KMS-11 (cell line): ENCODE results near the gene SIRT2.
A peak's percentile ranks its signal among the peaks of the same experiment; 100 is the strongest.

ENCODE experiments used
- H2AFZ ChIP-seq: fragments of 200-600 bp; sonication (generic); 2 replicates; pipeline ENCODE4 v1.6.1; 2016; ENCODE audit warnings: antibody characterized with exemption, mixed run types, low read depth
- H3K27ac ChIP-seq: fragments of 200-600 bp; sonication (generic); 2 replicates; pipeline ENCODE4 v1.6.1; 2016; ENCODE audit warnings: mild to moderate bottlenecking, mixed run types
- H3K27me3 ChIP-seq: fragments of 200-600 bp; sonication (generic); 2 replicates; pipeline ENCODE4 v1.6.1; 2017; ENCODE audit warnings: mild to moderate bottlenecking, low read depth, mixed run types, moderate library complexity; ENCODE audit not compliant: insufficient read depth
- H3K36me3 ChIP-seq: fragments of 200-600 bp; sonication (generic); 2 replicates; pipeline ENCODE4 v1.6.1; 2017; ENCODE audit warnings: mild to moderate bottlenecking, mixed run types; ENCODE audit not compliant: insufficient read depth
- H3K4me1 ChIP-seq: fragments of 200-600 bp; sonication (generic); 2 replicates; pipeline ENCODE4 v1.6.1; 2016; ENCODE audit warnings: mild to moderate bottlenecking, low read depth, mixed run types; ENCODE audit not compliant: poor library complexity, severe bottlenecking
- H3K4me2 ChIP-seq: fragments of 200-600 bp; sonication (generic); 2 replicates; pipeline ENCODE4 v1.7.0; 2016; ENCODE audit warnings: mild to moderate bottlenecking, mixed run types
- H3K4me3 ChIP-seq: fragments of 200-600 bp; sonication (generic); IDR thresholded peaks from 2 replicates; pipeline ENCODE4 v1.6.1; 2017; ENCODE audit warnings: low read depth, low read length, mixed read lengths; ENCODE audit not compliant: insufficient read depth
- H3K79me2 ChIP-seq: fragments of 200-600 bp; sonication (generic); 2 replicates; pipeline ENCODE4 v1.6.1; 2016; ENCODE audit warnings: low read depth, mixed run types; ENCODE audit not compliant: insufficient read depth
- H3K9ac ChIP-seq: fragments of 200-600 bp; sonication (generic); 2 replicates; pipeline ENCODE4 v1.6.1; 2016; ENCODE audit warnings: mild to moderate bottlenecking, mixed run types
- H4K20me1 ChIP-seq: fragments of 200-600 bp; sonication (generic); 2 replicates; pipeline ENCODE4 v1.6.1; 2016; ENCODE audit warnings: mild to moderate bottlenecking, mixed run types; ENCODE audit not compliant: insufficient read depth
- TF ChIP-seq, protein P1 (sequence below): fragments of 200-600 bp; sonication (generic); conservative IDR thresholded peaks from 2 replicates; pipeline ENCODE4 v1.6.1; 2017; ENCODE audit warnings: low read depth, mild to moderate bottlenecking, antibody characterized with exemption, low read length, moderate library complexity, mixed read lengths

Gene SIRT2

DNA sequence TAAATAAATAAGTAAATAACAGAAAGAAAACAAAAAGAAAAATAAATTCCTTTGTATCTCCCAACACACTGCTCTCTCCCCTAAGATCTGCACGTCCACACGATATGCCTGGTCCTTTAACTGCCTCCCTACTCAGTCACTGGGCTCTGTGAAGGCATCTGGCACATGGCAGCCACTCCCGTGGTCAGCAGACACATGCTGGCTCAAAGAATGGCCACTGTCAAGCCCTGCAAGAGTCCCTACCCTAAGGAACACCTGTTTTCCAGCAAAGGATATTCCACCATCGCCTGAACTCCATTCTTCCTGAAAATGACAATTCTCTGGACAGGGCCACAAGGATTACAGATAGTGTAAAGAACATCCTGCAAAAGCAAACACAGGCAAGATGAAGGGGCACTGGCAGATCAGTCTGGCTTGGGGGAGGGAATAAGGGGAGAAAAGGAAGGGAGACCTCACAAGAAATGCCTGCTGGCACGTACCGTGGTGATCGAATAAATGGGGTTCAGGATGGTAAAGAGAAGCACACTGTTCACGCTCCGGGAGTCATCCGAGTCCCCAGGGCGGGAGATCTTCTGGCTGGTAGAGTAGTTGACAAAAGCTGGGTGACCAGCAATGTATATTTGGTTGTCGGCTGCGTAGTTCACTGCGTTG is 53.9 kb downstream of the SIRT2 start:
- no peaks in the 10 kb centered on the region; the same call in 1 of the 2 replicates for H4K20me1 ChIP-seq
- H3K36me3 ChIP-seq = peaks cover 56% of the 10 kb centered on the region; the same call in 1 of the 2 replicates

DNA sequence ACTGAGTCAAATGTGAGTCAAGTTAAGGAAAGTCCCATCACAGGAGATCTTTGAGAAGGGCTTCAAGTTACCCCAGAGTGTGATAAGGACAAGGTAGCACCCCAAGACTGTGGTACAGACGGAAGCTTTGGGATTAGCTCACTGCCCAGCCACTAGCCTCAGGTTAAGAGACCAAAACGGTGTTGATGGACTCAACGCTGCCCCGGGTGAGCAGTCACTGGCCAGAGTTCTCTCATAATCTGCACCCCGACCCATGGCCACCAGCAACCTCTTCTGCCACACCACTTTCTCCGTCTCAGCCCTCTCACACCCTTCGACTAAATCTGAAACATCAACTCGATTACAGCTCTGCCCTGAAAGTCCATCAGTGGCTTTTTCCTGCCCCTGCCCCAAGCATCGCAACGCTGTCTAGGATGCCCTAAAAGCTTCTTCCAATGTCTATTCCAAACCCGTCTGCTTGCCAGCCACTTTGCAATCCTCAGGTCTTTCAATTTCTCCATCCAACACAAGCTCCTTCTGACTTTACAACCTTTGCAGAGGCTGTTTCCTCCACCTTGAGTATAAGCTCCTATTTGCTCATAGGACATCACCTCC is 55.2 kb downstream of the SIRT2 start:
- H3K9ac ChIP-seq = no peak overlapping the region
- H3K36me3 ChIP-seq = peaks cover 62% of the 10 kb centered on the region; the same call in 1 of the 2 replicates
- H3K27ac ChIP-seq = no peak overlapping the region
- no peaks in the 10 kb centered on the region; the same call in 1 of the 2 replicates for H3K27me3 ChIP-seq
- H2AFZ ChIP-seq = no peak overlapping the region
- H3K4me1 ChIP-seq = peaks cover 30% of the 10 kb centered on the region
- peaks cover 77% of the 10 kb centered on the region for H3K79me2 ChIP-seq
- H3K4me2 ChIP-seq = no peak overlapping the region
- no peaks in the 10 kb centered on the region; the same call in 1 of the 2 replicates for H4K20me1 ChIP-seq
- TF ChIP-seq, protein P1, sequence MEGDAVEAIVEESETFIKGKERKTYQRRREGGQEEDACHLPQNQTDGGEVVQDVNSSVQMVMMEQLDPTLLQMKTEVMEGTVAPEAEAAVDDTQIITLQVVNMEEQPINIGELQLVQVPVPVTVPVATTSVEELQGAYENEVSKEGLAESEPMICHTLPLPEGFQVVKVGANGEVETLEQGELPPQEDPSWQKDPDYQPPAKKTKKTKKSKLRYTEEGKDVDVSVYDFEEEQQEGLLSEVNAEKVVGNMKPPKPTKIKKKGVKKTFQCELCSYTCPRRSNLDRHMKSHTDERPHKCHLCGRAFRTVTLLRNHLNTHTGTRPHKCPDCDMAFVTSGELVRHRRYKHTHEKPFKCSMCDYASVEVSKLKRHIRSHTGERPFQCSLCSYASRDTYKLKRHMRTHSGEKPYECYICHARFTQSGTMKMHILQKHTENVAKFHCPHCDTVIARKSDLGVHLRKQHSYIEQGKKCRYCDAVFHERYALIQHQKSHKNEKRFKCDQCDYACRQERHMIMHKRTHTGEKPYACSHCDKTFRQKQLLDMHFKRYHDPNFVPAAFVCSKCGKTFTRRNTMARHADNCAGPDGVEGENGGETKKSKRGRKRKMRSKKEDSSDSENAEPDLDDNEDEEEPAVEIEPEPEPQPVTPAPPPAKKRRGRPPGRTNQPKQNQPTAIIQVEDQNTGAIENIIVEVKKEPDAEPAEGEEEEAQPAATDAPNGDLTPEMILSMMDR = no peak
- H3K4me3 ChIP-seq = no peak overlapping the region

More for the DNA sequence above, 53.9 kb downstream of the SIRT2 start:
- H3K4me1 ChIP-seq = peaks cover 30% of the 10 kb centered on the region
- H3K4me2 ChIP-seq = peak overlapping the region; percentile 13; the same call in 1 of the 2 replicates
- H3K27ac ChIP-seq = no peak overlapping the region; the same call in 1 of the 2 replicates
- no peak overlapping the region for H3K9ac ChIP-seq
- H3K79me2 ChIP-seq = peaks cover 77% of the 10 kb centered on the region
- no peak overlapping the region for H2AFZ ChIP-seq
- TF ChIP-seq, protein P1 = no peak
- H3K27me3 ChIP-seq = no peaks in the 10 kb centered on the region
- H3K4me3 ChIP-seq = no peak overlapping the region

DNA sequence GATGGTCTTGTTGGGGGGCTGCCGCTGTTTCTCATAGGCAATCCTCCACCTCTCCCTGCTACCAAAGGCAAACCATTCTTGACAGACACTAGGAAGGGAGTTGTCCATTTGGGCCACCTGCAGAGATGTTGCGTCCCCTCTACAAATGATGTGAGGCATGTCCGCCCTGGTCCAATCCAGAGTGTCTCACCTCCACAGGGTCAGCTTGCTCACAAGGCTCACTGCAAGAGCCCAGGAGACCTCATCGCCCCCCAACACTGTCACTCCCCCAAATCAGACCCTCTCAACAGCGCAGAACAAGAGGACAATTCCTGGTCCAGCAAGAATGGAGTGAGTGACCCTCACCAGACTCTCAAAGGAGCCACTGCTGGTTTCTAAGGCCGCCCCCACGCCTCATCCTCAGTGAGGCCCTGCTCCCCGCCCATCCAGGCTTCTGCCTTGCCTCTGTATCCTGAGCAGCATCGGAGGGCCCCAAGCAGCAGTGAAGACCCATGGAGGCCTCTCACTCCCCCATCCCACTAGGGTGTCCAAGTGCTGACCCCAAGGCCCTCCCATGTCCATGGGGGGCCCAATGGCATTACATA is 56.2 kb downstream of the SIRT2 start:
- peaks cover 29% of the 10 kb centered on the region for H3K4me1 ChIP-seq
- H3K79me2 ChIP-seq = peaks cover 68% of the 10 kb centered on the region
- H3K36me3 ChIP-seq = peaks cover 63% of the 10 kb centered on the region; the same call in 1 of the 2 replicates
- no peak overlapping the region for H3K4me3 ChIP-seq
- no peaks in the 10 kb centered on the region; the same call in 1 of the 2 replicates for H3K27me3 ChIP-seq
- no peak overlapping the region for H3K27ac ChIP-seq
- TF ChIP-seq, protein P1 = no peak
- H4K20me1 ChIP-seq = no peaks in the 10 kb centered on the region; the same call in 1 of the 2 replicates
- H2AFZ ChIP-seq = no peak overlapping the region
- no peak overlapping the region for H3K9ac ChIP-seq
- H3K4me2 ChIP-seq = no peak overlapping the region

DNA sequence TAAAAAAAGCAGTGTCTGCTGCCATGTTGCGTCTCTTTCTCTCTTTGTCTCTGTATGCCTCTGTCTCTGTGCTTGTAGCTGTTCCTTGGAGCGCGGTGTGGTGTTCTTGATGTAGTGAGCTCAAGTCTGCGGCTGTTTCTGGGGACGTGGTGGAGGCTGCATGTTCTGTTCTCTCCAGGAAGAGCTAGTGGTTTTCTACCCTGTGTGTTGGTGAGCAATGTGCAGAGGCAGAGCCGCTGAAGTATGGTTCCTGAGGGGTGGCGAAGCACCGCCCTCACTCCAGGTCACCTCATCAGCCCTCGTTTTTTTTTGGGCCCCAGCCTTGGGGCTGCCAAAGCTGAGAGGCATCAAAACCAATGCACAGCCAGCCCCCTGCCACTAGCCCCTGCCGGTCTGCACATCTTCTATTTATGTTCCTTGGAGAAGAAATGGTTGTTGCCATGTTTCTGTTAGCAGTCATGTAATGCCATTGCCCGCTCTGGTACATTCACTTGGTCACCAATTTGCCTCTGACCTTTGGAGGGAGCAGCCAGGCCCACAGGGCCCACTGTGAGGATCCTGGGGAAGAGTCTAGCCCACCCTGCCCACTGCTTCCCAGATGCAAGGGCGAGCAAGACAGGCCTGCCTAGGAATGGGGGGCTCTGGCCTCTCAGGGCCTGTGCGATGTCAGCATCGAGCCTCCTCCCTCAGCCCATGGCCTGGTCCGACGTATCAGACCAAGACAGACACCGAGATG is 56.8 kb downstream of the SIRT2 start:
- Histone ChIP-seq H3K36me3 (peaks cover 58% of the 10 kb centered on the region; the same call in 1 of the 2 replicates), H3K4me3 (no peak overlapping the region), H3K27me3 (no peaks in the 10 kb centered on the region; the same call in 1 of the 2 replicates), H3K79me2 (peaks cover 61% of the 10 kb centered on the region), H3K27ac (no peak overlapping the region), H4K20me1 (no peaks in the 10 kb centered on the region; the same call in 1 of the 2 replicates), H2AFZ (no peak overlapping the region), H3K4me2 (no peak overlapping the region), H3K4me1 (peaks cover 22% of the 10 kb centered on the region), H3K9ac (no peak overlapping the region)
- TF ChIP-seq, protein P1 = no peak
